ENCODE results near the gene MMP15. TPM values are rescaled to one million over a fixed set of nuclear protein-coding genes. Genes with fewer than 3 reads are reported as not detected.

The MMP15 gene
- total and polyA plus RNA-seq, 2 donors (not counting 3 experiments of a cell fraction or from before 2014, with no cell fraction given): 12.6 to 16.0 TPM

DNA sequence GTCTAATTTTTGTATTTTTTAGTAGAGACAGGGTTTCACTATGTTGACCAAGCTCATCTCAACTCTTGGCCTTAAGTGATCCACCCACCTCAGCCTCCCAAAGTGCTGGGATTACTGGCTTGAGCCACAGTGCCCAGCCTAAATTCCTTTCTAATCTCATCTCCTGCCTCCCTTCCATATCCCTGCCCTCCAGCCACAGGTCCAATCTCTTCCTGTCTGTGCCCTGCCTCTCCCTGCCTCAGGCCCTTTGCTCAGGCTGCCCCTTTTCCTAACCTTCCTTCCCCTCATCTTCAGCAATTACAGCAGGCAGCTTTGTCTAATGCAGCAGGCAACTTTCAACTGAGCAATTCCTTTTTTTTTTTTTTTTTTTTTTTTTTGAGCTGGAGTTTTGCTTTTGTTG lies 56.8 kb downstream of the MMP15 start:
- Histone ChIP-seq H3K9ac (replicated peaks; ENCODE audit: extremely low read depth, insufficient read depth, low read length) (no peak overlapping the region), H2AFZ (ENCODE audit: low read depth, low read length) (no peak overlapping the region), H3K27me3 (ENCODE audit: control insufficient read depth in 2 of 2, insufficient read depth in 2 of 2, low read length in 2 of 2) (no peaks in the 10 kb centered on the region), H3K4me3 (replicated peaks in 1 of 3; ENCODE audit: insufficient read depth in 1 of 3, low read depth in 1 of 3, low read length in 3 of 3) (no peak overlapping the region), H3K79me2 (ENCODE audit: control insufficient read depth, insufficient read depth, low read length) (no peaks in the 10 kb centered on the region), H3K36me3 (ENCODE audit: control insufficient read depth in 2 of 2, extremely low read depth in 1 of 2, insufficient read depth in 2 of 2, low read length in 2 of 2) (no peaks in the 10 kb centered on the region), H3K4me1 (ENCODE audit: control insufficient read depth, extremely low read depth, insufficient read depth, low read length) (peaks cover 22% of the 10 kb centered on the region), H4K20me1 (replicated peaks; ENCODE audit: control insufficient read depth, extremely low read depth, insufficient read depth, low read length) (no peaks in the 10 kb centered on the region), H3K4me2 (ENCODE audit: insufficient read depth, low read length) (no peak overlapping the region), H3K9me3 (replicated peaks; ENCODE audit: control insufficient read depth, insufficient read depth, low read length) (no peaks in the 10 kb centered on the region), H3K9me1 (replicated peaks; ENCODE audit: control insufficient read depth, extremely low read depth, insufficient read depth, low read length) (no peaks in the 10 kb centered on the region), H3K27ac (ENCODE audit: insufficient read depth, low read depth, low read length) (no peak overlapping the region)
- POLR2A ChIA-PET: no interaction called here
- DNase-seq (ENCODE audit: low read depth, low spot score): no peak
- no TSS peak for BruUV-seq (replicated peaks)
- dilution Hi-C loops (cut with MboI; ENCODE audit: extremely low pct_ligation_motif_present, low sequenced_read_pairs) (no loop called here), intact Hi-C loops (cut with micrococcal nuclease) (no loop called here)
- FAIRE-seq: no peak
- TF ChIP-seq MYC (IDR thresholded peaks at IDR 0.05; ENCODE audit: low read depth, low read length) (no peak), EZH2 (IDR thresholded peaks at IDR 0.05; ENCODE audit: borderline replicate concordance, low read depth, low read length, severe bottlenecking) (no peak), POLR2A (IDR thresholded peaks at IDR 0.05; ENCODE audit: low read depth, low read length) (no peak), FOS (IDR thresholded peaks at IDR 0.05; ENCODE audit: borderline replicate concordance, insufficient read depth, low read length) (no peak), JUN (IDR thresholded peaks at IDR 0.05; ENCODE audit: borderline replicate concordance, insufficient read depth, insufficient read length, low read depth) (no peak), GATA2 (IDR thresholded peaks at IDR 0.05; ENCODE audit: insufficient read depth, insufficient read length, low read depth, low read length) (no peak), POLR2AphosphoS5 (IDR thresholded peaks at IDR 0.05; ENCODE audit: insufficient read depth, low read depth, low read length) (no peak)
- TF ChIP-seq, protein P1, sequence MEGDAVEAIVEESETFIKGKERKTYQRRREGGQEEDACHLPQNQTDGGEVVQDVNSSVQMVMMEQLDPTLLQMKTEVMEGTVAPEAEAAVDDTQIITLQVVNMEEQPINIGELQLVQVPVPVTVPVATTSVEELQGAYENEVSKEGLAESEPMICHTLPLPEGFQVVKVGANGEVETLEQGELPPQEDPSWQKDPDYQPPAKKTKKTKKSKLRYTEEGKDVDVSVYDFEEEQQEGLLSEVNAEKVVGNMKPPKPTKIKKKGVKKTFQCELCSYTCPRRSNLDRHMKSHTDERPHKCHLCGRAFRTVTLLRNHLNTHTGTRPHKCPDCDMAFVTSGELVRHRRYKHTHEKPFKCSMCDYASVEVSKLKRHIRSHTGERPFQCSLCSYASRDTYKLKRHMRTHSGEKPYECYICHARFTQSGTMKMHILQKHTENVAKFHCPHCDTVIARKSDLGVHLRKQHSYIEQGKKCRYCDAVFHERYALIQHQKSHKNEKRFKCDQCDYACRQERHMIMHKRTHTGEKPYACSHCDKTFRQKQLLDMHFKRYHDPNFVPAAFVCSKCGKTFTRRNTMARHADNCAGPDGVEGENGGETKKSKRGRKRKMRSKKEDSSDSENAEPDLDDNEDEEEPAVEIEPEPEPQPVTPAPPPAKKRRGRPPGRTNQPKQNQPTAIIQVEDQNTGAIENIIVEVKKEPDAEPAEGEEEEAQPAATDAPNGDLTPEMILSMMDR (IDR thresholded peaks at IDR 0.05; ENCODE audit: extremely low read depth in 1 of 2, insufficient read depth in 1 of 2, low read depth in 1 of 2, low read length in 2 of 2): no peak
- TF ChIP-seq, protein P2, sequence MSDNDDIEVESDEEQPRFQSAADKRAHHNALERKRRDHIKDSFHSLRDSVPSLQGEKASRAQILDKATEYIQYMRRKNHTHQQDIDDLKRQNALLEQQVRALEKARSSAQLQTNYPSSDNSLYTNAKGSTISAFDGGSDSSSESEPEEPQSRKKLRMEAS (IDR thresholded peaks at IDR 0.05; ENCODE audit: insufficient read depth, insufficient read length): no peak
- CTCF ChIA-PET: interaction anchor here (0.7 to 1.5 kb wide), 3 partner anchors 15 to 40 kb away, joined by 3 to 6 read pairs (median 4); no protein-coding TSS in a partner anchor

Data from endothelial cell of umbilical vein (primary cell).